ENCODE data around the gene SV2C.
A peak's percentile ranks its signal among the peaks of the same experiment; 100 is the strongest.

The SV2C gene

GRCh38 chr5:76134003-76134402 lies 50.8 kb downstream of the SV2C start:
- H3K4me3 ChIP-seq (ENCODE audit: low read depth, low read length) = no peak overlapping the region
- no peak for TF ChIP-seq CTCF (conservative IDR thresholded peaks at IDR 0.05; ENCODE audit: low read depth, low read length)
- no peak for DNase-seq (ENCODE audit: low read depth)

- no peak overlapping the region for H3K4me3 ChIP-seq (ENCODE audit: low read depth, low read length)
- DNase-seq (ENCODE audit: low read depth) = no peak
- no peak for TF ChIP-seq CTCF (conservative IDR thresholded peaks at IDR 0.05; ENCODE audit: low read depth, low read length)
These were observed 51.5 kb downstream of the SV2C start for GRCh38 chr5:76134646-76135045.

- H3K4me3 ChIP-seq (ENCODE audit: low read depth, low read length) = no peak overlapping the region
- no peak for DNase-seq (ENCODE audit: low read depth)
- TF ChIP-seq CTCF (conservative IDR thresholded peaks at IDR 0.05; ENCODE audit: low read depth, low read length) = no peak
These were observed 54.8 kb downstream of the SV2C start for GRCh38 chr5:76137887-76138542.

- no peak for TF ChIP-seq CTCF (conservative IDR thresholded peaks at IDR 0.05; ENCODE audit: low read depth, low read length)
- DNase-seq (ENCODE audit: low read depth) = no peak
These were observed 60.7 kb downstream of the SV2C start for GRCh38 chr5:76143884-76144283.

GRCh38 chr5:76144513-76145274 lies 61.5 kb downstream of the SV2C start:
- H3K4me3 ChIP-seq (ENCODE audit: low read depth, low read length) = no peak overlapping the region
- no peak for DNase-seq (ENCODE audit: low read depth)
- TF ChIP-seq CTCF (conservative IDR thresholded peaks at IDR 0.05; ENCODE audit: low read depth, low read length) = no peak

More at GRCh38 chr5:76143884-76144283, 60.7 kb downstream of the SV2C start:
- H3K4me3 ChIP-seq (ENCODE audit: low read depth, low read length) = no peak overlapping the region

- peak; percentile 6 for TF ChIP-seq CTCF (conservative IDR thresholded peaks at IDR 0.05; ENCODE audit: low read depth, low read length)
- DNase-seq (ENCODE audit: low read depth) = peak; percentile 1
- H3K4me3 ChIP-seq (ENCODE audit: low read depth, low read length) = no peak overlapping the region
These were observed 62.8 kb downstream of the SV2C start for GRCh38 chr5:76145945-76146344.

All from choroid plexus epithelial cell (primary cell).